Astrocyte of the spinal cord (primary cell): ENCODE data around the gene NPAS3.

Experiments
- DNase-seq: peaks from one replicate; pipeline ENCODE4 v3.0.0; 2011; ENCODE audit warnings: low read depth, low spot score
- H3K4me3 ChIP-seq: 2 replicates; pipeline ENCODE4 v1.5.1; 2011; ENCODE audit warnings: low read depth, mild to moderate bottlenecking, low read length, moderate library complexity
- in situ Hi-C: cut with HindIII; loops from 2 replicates; pipeline ENCODE4 v1.10.0; 2017; ENCODE audit warnings: low sequenced_read_pairs
- TF ChIP-seq, protein P1 (sequence below): IDR thresholded peaks from 2 replicates; pipeline ENCODE4 v1.5.1; 2012; ENCODE audit warnings: low read depth, mild to moderate bottlenecking, low read length, inconsistent platforms

NPAS3 gene

GRCh38 chr14:33315217-33315616, 376.5 kb downstream of the NPAS3 start:
- in situ Hi-C loops, result no loop called here
- no peak for DNase-seq
- TF ChIP-seq, protein P1, sequence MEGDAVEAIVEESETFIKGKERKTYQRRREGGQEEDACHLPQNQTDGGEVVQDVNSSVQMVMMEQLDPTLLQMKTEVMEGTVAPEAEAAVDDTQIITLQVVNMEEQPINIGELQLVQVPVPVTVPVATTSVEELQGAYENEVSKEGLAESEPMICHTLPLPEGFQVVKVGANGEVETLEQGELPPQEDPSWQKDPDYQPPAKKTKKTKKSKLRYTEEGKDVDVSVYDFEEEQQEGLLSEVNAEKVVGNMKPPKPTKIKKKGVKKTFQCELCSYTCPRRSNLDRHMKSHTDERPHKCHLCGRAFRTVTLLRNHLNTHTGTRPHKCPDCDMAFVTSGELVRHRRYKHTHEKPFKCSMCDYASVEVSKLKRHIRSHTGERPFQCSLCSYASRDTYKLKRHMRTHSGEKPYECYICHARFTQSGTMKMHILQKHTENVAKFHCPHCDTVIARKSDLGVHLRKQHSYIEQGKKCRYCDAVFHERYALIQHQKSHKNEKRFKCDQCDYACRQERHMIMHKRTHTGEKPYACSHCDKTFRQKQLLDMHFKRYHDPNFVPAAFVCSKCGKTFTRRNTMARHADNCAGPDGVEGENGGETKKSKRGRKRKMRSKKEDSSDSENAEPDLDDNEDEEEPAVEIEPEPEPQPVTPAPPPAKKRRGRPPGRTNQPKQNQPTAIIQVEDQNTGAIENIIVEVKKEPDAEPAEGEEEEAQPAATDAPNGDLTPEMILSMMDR, result no peak
- H3K4me3 ChIP-seq, result no peak overlapping the region

DNA sequence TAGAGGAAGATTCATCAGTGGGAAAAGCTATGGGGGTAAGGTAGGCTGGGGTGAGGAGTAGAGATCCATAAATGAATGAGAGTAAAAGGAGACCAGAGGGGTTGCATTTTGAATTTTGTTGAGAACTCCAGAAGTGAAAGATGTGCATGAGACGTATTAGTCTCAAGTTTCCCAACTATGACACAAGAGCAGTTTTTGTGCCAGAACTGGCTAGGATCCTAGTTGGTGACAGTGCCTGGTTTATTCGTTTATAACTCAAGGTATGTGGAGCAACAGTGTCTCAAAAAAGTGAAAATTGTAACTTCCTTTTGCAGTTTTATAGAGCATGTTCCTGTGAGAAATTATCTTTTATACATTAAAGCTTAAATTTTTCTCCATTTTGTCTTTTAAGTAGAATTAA, 377.0 kb downstream of the NPAS3 start:
- in situ Hi-C loops, result no loop called here
- DNase-seq, result no peak
- TF ChIP-seq, protein P1, result no peak
- H3K4me3 ChIP-seq, result no peak overlapping the region

DNA sequence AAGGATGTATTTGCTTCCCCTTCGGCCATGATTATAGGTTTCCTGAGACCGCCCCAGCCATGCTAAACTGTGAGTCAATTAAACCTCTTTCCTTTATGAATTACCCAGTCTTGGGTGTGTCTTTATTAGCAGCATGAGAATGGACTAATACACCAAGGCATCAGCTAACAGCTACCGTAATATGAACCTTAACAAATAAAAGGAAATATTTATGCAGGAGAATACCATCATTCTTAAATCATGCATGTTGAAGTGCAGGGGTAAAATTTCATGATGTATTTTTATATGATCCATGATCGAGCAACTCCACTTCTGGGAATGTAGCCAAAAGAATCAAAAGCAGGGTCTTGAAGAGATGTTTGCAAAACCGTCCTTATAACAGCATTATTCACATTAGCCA, 379.0 kb downstream of the NPAS3 start:
- TF ChIP-seq, protein P1, result no peak
- in situ Hi-C loops, result no loop called here
- H3K4me3 ChIP-seq, result no peak overlapping the region
- DNase-seq, result no peak

DNA sequence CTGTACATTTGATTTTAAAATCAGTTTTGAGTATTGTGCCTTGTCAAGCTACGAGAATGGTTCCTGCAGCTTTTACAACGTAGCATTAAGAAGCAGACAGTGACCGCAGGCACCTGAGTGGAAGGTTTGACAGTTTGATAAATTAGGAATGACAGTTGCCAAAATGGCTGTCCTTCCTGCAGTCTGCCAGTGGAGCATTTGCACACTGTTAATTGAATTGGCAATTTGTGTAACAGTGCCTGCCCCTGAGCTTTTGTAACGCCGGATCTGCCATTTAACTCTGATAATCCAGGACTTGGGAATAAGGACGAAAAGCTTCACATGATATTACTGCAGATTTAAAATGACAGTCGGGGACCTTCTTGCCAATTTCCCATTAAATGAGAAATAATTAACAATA, 385.3 kb downstream of the NPAS3 start:
- DNase-seq, result no peak
- TF ChIP-seq, protein P1, result no peak
- H3K4me3 ChIP-seq, result no peak overlapping the region
- in situ Hi-C loops, result no loop called here

DNA sequence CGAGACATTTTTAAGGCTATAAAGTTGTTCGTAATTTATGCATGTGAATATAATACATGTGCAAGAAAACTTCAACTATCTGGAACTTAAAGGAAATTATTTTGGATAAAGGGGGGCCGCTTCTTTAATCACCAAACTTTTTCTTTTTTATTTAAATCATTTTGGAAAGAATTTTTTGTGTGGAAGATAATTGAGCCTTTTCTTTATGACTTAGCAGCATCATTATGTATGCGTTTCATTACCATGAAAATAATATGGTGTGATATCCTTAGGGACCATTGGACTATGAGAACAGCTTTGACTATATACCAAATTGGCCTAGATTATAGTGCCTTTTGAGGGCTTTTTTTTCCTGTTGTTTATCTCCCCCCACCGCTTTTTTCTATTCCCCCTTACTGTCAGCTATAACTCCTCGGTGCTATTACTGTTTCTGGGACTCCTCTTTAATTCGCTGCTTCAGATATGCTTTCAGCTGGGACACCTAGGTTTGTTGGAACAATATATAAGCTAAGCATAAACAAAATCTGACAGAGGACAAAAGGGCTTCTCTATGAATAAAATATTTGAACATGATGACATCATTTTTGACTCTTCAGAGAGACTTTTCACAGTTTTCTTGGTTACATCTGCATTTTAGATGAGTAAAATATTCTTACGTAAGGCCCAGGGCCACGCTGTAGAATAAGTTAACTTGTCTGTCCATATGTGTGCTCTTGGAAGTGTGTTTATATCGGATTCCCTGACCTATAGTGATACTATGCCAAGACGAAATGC, 392.7 kb downstream of the NPAS3 start:
- no peak overlapping the region for H3K4me3 ChIP-seq
- no peak for DNase-seq
- TF ChIP-seq, protein P1, result no peak
- in situ Hi-C loops, result no loop called here

DNA sequence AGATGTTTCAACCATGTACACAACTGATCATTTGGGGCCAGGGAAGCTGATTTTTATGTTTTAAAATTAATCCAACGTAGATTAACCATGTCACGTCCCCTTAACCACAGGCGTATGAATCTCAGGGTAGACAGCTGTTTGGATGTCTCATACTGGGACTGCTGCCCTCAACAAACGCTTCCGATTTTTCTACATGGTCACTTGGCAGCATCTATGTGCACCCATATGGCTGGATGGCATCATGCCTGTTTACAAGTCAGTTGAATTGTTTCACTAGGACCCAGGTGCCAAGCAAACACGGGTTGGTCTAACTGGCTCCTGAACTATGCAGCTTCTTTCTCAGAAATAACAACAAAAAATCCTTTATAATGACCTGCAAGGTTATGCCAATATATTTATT, 393.8 kb downstream of the NPAS3 start:
- no peak overlapping the region for H3K4me3 ChIP-seq
- in situ Hi-C loops, result no loop called here
- no peak for DNase-seq
- TF ChIP-seq, protein P1, result no peak
